WI38 (cell line): ENCODE results near the gene RAD23A.

Source experiments
- H3K4me3 ChIP-seq: 2 replicates; pipeline ENCODE4 v1.5.1; 2011; ENCODE audit warnings: low read depth, mild to moderate bottlenecking, control low read depth, low read length
- CTCF ChIP-seq: IDR thresholded peaks from 2 replicates; pipeline ENCODE4 v1.5.1; 2012; ENCODE audit warnings: low read depth, mild to moderate bottlenecking, control low read depth, low read length

The RAD23A gene

GRCh38 chr19:12984143-12984627 lies 38.5 kb downstream of the RAD23A start:
- no peak for TF ChIP-seq CTCF
- no peak overlapping the region for H3K4me3 ChIP-seq

- H3K4me3 ChIP-seq = no peak overlapping the region
- TF ChIP-seq CTCF = no peak
Measured at GRCh38 chr19:12984683-12985048, 39.0 kb downstream of the RAD23A start.

- no peak for TF ChIP-seq CTCF
- H3K4me3 ChIP-seq = no peak overlapping the region
Measured at GRCh38 chr19:12985049-12985776, 39.6 kb downstream of the RAD23A start.

GRCh38 chr19:12986726-12987125 lies 41.1 kb downstream of the RAD23A start:
- TF ChIP-seq CTCF = no peak
- H3K4me3 ChIP-seq = no peak overlapping the region

- TF ChIP-seq CTCF = no peak
- no peak overlapping the region for H3K4me3 ChIP-seq
Measured at GRCh38 chr19:12987190-12987589, 41.5 kb downstream of the RAD23A start.

GRCh38 chr19:12987781-12988180 lies 42.1 kb downstream of the RAD23A start:
- H3K4me3 ChIP-seq = no peak overlapping the region
- no peak for TF ChIP-seq CTCF

GRCh38 chr19:12990431-12990830 lies 44.8 kb downstream of the RAD23A start:
- no peak for TF ChIP-seq CTCF
- no peak overlapping the region for H3K4me3 ChIP-seq
